Endodermal cell (in vitro differentiated cells): ENCODE data around the gene CISH. TPM values are rescaled to one million over a fixed set of nuclear protein-coding genes. Genes with fewer than 3 reads are reported as not detected.

Source experiments
- DNase-seq: peaks from one replicate; pipeline ENCODE4 v3.0.0-alpha.2; 2017
- H3K27ac ChIP-seq: 2 replicates; pipeline ENCODE4 v1.5.1; 2013; ENCODE audit warnings: mild to moderate bottlenecking, low read depth, low read length, moderate library complexity
- H3K27me3 ChIP-seq: 2 replicates; pipeline ENCODE4 v1.6.1; 2013; ENCODE audit warnings: mild to moderate bottlenecking, low read length, moderate library complexity; ENCODE audit not compliant: insufficient read depth, control insufficient read depth, poor library complexity, severe bottlenecking
- H3K36me3 ChIP-seq: 2 replicates; pipeline ENCODE4 v1.7.0; 2013; ENCODE audit warnings: mild to moderate bottlenecking, low read length, moderate library complexity; ENCODE audit not compliant: control insufficient read depth, insufficient read depth
- H3K4me1 ChIP-seq: one replicate; pipeline ENCODE4 v1.7.0; 2013; ENCODE audit warnings: low read length; ENCODE audit not compliant: control insufficient read depth, insufficient read depth
- H3K4me3 ChIP-seq: 2 replicates; pipeline ENCODE4 v1.5.1; 2013; ENCODE audit warnings: mild to moderate bottlenecking, low read length, moderate library complexity
- H3K9ac ChIP-seq: 2 replicates; pipeline ENCODE4 v1.6.1; 2013; ENCODE audit warnings: mild to moderate bottlenecking, low read length, moderate library complexity; ENCODE audit not compliant: poor library complexity, severe bottlenecking; ENCODE audit errors: extremely low read depth
- H3K9me3 ChIP-seq: 2 replicates; pipeline ENCODE4 v1.6.1; 2013; ENCODE audit warnings: mild to moderate bottlenecking, low read length, moderate library complexity; ENCODE audit not compliant: control insufficient read depth
- H3K27ac Mint-ChIP-seq: 2 replicates; pipeline ENCODE4 v1.8.0; 2020; ENCODE audit warnings: mixed read lengths
- H3K27me3 Mint-ChIP-seq: 2 replicates; pipeline ENCODE4 v1.8.0; 2021; ENCODE audit warnings: mild to moderate bottlenecking, mixed read lengths; ENCODE audit not compliant: insufficient read depth
- H3K36me3 Mint-ChIP-seq: 2 replicates; pipeline ENCODE4 v1.8.0; 2020; ENCODE audit warnings: low read depth, mixed read lengths
- H3K4me1 Mint-ChIP-seq: 2 replicates; pipeline ENCODE4 v1.8.0; 2020; ENCODE audit warnings: mixed read lengths
- H3K4me3 Mint-ChIP-seq: 2 replicates; pipeline ENCODE4 v1.8.0; 2020; ENCODE audit warnings: mild to moderate bottlenecking, moderate library complexity, mixed read lengths
- H3K9me3 Mint-ChIP-seq: 2 replicates; pipeline ENCODE4 v1.8.0; 2020; ENCODE audit warnings: mild to moderate bottlenecking, mixed read lengths
- WGBS, 2 experiments: methylation state at CpG; one replicate each; pipeline versions ENCODE4 v1.1.5 to v1.1.7; 2013; ENCODE audit warnings: missing lambda C conversion rate in 2 of 2, mixed read lengths in 1 of 2; ENCODE audit not compliant: insufficient coverage in 1 of 2, insufficient read length in 1 of 2; 5-methylcytosine and 5-hydroxymethylcytosine counted together
- total RNA-seq, 2 donors: library from RNA; stranded (reverse); fragmentation: NEBNext Ultra II Directional in 1 of 2; extraction: Animal tissue kit (Norgen Biotek cat#: 25700) in 1 of 2; gene quantifications; 2 replicates in 1 of 2; 3 replicates in 1 of 2; pipeline ENCODE4 v1.2.1, GENCODE V29; 2021
- TF ChIP-seq, protein P1 (sequence below): fragments of 200-600 bp; sonication (generic); conservative IDR thresholded peaks from 2 replicates; pipeline ENCODE4 v1.5.0; 2021; ENCODE audit warnings: antibody characterized with exemption, mild to moderate bottlenecking

CISH gene
- total RNA-seq, 2 donors from 2014 or later = 1.2 to 2.0 TPM

DNA sequence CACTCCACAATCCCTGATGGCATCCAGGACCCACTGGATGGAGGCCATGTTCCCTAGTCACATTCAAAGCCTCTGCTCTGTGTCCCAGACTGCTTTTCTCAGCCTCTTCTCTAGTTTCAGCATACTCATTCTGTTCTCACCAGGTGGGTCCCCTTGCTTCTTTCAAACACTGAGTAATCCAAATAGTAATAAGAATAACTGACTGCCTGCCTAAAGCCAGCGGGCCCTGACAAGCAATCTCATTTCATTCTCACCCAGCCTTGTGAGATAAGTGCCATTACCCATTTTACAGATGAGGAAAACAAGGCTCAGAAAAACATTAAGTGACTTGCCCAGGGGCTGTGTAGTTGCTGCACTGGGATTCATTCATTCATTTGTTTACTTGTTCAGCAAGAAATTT lies 30.8 kb upstream of the CISH start:
- Mint-ChIP-seq H3K4me1 (peaks cover 21% of the 10 kb centered on the region), H3K4me3 (no peak overlapping the region), H3K9me3 (no peaks in the 10 kb centered on the region), H3K27ac (no peak overlapping the region), H3K27me3 (no peaks in the 10 kb centered on the region), H3K36me3 (peaks cover 14% of the 10 kb centered on the region)
- 78 to 92% methylated on average over 1 of the region's 1 CpG for WGBS, 2 experiments
- no peak for DNase-seq
- Histone ChIP-seq H3K4me1 (no peaks in the 10 kb centered on the region), H3K4me3 (no peak overlapping the region), H3K9ac (no peak overlapping the region), H3K27ac (no peak overlapping the region), H3K9me3 (no peaks in the 10 kb centered on the region), H3K27me3 (no peaks in the 10 kb centered on the region), H3K36me3 (peaks cover 19% of the 10 kb centered on the region)
- TF ChIP-seq, protein P1, sequence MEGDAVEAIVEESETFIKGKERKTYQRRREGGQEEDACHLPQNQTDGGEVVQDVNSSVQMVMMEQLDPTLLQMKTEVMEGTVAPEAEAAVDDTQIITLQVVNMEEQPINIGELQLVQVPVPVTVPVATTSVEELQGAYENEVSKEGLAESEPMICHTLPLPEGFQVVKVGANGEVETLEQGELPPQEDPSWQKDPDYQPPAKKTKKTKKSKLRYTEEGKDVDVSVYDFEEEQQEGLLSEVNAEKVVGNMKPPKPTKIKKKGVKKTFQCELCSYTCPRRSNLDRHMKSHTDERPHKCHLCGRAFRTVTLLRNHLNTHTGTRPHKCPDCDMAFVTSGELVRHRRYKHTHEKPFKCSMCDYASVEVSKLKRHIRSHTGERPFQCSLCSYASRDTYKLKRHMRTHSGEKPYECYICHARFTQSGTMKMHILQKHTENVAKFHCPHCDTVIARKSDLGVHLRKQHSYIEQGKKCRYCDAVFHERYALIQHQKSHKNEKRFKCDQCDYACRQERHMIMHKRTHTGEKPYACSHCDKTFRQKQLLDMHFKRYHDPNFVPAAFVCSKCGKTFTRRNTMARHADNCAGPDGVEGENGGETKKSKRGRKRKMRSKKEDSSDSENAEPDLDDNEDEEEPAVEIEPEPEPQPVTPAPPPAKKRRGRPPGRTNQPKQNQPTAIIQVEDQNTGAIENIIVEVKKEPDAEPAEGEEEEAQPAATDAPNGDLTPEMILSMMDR = no peak

DNA sequence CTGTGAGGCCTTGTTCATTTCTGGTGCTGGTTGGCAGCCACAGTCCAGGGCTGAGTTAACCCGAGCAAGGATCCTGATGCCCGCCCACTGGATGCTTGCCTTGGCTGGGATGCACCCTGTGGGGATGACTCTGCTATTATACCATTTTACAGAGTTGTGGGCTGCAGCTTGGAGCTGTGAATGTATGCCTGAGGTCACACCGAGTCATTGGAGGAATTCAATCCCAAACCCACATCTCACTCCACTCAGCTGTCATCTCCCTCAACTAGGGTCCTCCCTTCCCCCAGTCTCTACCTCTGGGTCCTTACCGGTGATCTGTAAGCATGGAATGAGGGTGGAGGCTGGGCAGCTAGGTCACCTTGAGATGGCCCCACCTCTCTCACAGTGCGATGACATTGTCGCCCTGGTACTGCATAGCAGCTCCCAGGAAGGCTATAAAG lies 27.5 kb upstream of the CISH start:
- no peak overlapping the region for H3K9ac ChIP-seq
- Mint-ChIP-seq H3K27ac (no peak overlapping the region), H3K9me3 (no peaks in the 10 kb centered on the region), H3K36me3 (peaks cover 8% of the 10 kb centered on the region), H3K27me3 (no peaks in the 10 kb centered on the region), H3K4me3 (no peak overlapping the region), H3K4me1 (peaks cover 8% of the 10 kb centered on the region)
- H3K4me1 ChIP-seq = no peaks in the 10 kb centered on the region
- H3K27me3 ChIP-seq = no peaks in the 10 kb centered on the region
- no peak overlapping the region for H3K27ac ChIP-seq
- no peak overlapping the region for H3K4me3 ChIP-seq
- H3K9me3 ChIP-seq = no peaks in the 10 kb centered on the region
- peaks cover under 1% of the 10 kb centered on the region for H3K36me3 ChIP-seq
- DNase-seq = no peak
- TF ChIP-seq, protein P1 = no peak
- 87 to 90% methylated on average over 2 to 6 of the region's 6 CpGs for WGBS, 2 experiments

DNA sequence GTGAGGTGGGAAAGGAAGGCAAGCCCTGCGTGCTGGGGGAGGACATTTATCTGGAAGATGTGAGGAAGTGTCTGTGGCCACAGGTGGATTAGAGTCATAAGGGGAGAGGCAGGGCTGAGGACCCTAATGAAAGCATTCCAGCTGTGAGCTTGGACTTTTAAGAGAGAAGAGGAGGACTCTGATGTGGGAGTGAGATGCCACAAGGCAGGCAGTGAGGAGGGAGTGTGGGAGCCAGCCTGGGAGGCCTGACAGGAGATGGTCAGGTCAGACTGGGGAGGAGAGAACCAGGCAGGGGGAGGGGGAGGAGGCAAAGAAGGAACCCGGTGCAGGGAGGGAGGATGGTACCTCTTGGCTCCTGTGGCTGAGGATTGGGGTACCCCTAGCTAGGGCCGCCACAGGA lies 26.4 kb upstream of the CISH start:
- Mint-ChIP-seq H3K9me3 (no peaks in the 10 kb centered on the region), H3K27ac (no peak overlapping the region)

More for the DNA sequence above, 26.4 kb upstream of the CISH start:
- Histone ChIP-seq H3K4me3 (no peak overlapping the region), H3K4me1 (no peaks in the 10 kb centered on the region), H3K27me3 (no peaks in the 10 kb centered on the region), H3K9ac (no peak overlapping the region), H3K36me3 (no peaks in the 10 kb centered on the region), H3K9me3 (no peaks in the 10 kb centered on the region), H3K27ac (no peak overlapping the region)
- TF ChIP-seq, protein P1 = no peak
- H3K36me3 Mint-ChIP-seq = peaks cover 8% of the 10 kb centered on the region
- DNase-seq = no peak
- no peak overlapping the region for H3K4me3 Mint-ChIP-seq
- H3K27me3 Mint-ChIP-seq = no peaks in the 10 kb centered on the region
- WGBS, 2 experiments = 94 to 100% methylated on average over 1 to 3 of the region's 3 CpGs
- H3K4me1 Mint-ChIP-seq = peaks cover 15% of the 10 kb centered on the region
